Central memory CD8-positive, alpha-beta T cell (primary cell): Measurements from ENCODE around the gene RABIF.
A peak's percentile ranks its signal among the peaks of the same experiment; 100 is the strongest.
"Not testable (repeated sequence)": the region's sequence is repeated elsewhere in the genome, so short reads cannot be mapped to it uniquely, and the experiment has no call there.

ENCODE experiments used
- ATAC-seq: fragments of 150-1000 bp; cut with Tn5 transposase; replicated peaks from 2 replicates; pipeline ENCODE4 v1.10.0; 2022; ENCODE audit warnings: mild to moderate bottlenecking, moderate FRiP score, moderate number of reproducible peaks; ENCODE audit not compliant: poor library complexity, severe bottlenecking; ENCODE audit errors: extremely low read depth
- DNase-seq, 2 donors: peaks; one replicate each; pipeline ENCODE4 v3.0.0; 2021; ENCODE audit warnings: low spot score in 2 of 2
- H3K27ac Mint-ChIP-seq: one replicate; pipeline ENCODE4 v1.8.0; 2022; ENCODE audit warnings: low read depth, mild to moderate bottlenecking, moderate library complexity, mixed read lengths
- H3K27me3 Mint-ChIP-seq: one replicate; pipeline ENCODE4 v1.8.0; 2022; ENCODE audit warnings: mixed read lengths
- H3K36me3 Mint-ChIP-seq: one replicate; pipeline ENCODE4 v1.8.0; 2022; ENCODE audit warnings: mild to moderate bottlenecking, moderate library complexity, mixed read lengths; ENCODE audit not compliant: insufficient read depth
- H3K4me1 Mint-ChIP-seq: one replicate; pipeline ENCODE4 v1.8.0; 2022; ENCODE audit warnings: mixed read lengths
- H3K4me3 Mint-ChIP-seq: one replicate; pipeline ENCODE4 v1.8.0; 2022; ENCODE audit warnings: mild to moderate bottlenecking, moderate library complexity, mixed read lengths
- H3K9me3 Mint-ChIP-seq: one replicate; pipeline ENCODE4 v1.8.0; 2022; ENCODE audit warnings: mixed read lengths

Gene RABIF

DNA sequence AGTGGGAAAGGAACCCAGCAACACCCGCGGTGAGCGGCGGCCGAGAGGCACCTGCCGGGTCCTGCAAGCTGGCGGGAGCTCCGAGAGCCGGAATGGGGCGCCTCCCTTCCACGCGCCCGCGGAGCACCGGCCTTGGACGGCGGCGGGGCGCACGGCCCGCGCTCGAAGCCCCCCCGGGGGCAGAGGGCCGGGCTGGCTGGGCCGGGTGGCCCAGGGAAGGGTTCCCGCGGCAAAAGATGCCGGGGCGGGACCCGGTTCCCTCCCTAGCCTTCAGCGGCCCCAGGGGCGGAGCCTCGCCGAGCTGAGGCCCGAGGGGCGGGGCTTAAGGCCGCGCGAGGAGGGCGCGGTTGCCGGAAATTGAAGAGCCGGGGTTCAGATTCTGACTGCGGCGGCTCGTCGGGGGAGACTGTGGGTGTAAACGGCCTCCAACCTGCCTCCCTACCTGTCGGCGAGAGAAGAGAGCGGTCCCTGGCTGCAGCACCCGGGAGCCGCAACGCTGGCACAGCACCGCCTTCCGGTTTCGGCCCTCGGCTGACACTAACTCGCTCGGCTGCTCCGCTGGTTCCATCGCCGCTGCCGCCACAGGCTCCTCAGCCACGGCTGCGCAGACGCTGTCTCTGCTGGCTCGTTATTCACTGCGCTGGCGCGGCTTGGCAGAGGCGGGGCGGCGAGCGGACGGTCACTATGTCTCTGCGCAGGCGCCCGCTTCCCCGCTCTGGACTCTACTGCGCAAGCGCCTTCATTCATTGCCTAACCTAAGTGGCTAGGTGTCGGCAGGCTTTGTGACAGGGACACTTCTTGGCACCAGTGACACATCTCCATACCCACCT lies at the start of gene RABIF:
Gene RABIF (minus strand): TSS at position 619 of the 830 bp plus-strand sequence. CDS start 51 bp downstream, at position 568.
- H3K36me3 Mint-ChIP-seq = peaks cover 24% of the 10 kb centered on the region
- DNase-seq = peak; percentile 95
- H3K9me3 Mint-ChIP-seq = no peaks in the 10 kb centered on the region
- H3K4me1 Mint-ChIP-seq = peaks cover 17% of the 10 kb centered on the region
- H3K27ac Mint-ChIP-seq = peak within 1 kb of the TSS; percentile 92
- H3K27me3 Mint-ChIP-seq = no peaks in the 10 kb centered on the region
- H3K4me3 Mint-ChIP-seq = peak within 1 kb of the TSS; percentile 88
- peak; percentile 89 for ATAC-seq

- H3K4me1 Mint-ChIP-seq = no peaks in the 10 kb centered on the region
- DNase-seq (no peak), ATAC-seq (no peak)
- no peak overlapping the region for H3K4me3 Mint-ChIP-seq
- H3K36me3 Mint-ChIP-seq = peaks cover 24% of the 10 kb centered on the region
- no peaks in the 10 kb centered on the region for H3K9me3 Mint-ChIP-seq
- no peak overlapping the region for H3K27ac Mint-ChIP-seq
- H3K27me3 Mint-ChIP-seq = peaks cover 19% of the 10 kb centered on the region
These were observed 49.5 kb upstream of the RABIF start for GRCh38 chr1:202938287-202938925.

DNA sequence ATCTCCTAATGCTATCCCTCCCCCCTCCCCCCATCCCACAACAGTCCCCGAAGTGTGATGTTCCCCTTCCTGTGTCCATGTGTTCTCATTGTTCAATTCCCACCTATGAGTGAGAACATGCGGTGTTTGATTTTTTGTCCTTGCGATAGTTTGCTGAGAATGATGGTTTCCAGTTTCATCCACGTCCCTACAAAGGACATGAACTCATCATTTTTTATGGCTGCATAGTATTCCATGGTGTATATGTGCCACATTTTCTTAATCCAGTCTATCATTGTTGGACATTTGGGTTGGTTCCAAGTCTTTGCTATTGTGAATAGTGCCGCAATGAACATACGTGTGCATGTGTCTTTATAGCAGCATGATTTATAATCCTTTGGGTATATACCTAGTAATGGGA lies 47.5 kb upstream of the RABIF start:
- not testable (repeated sequence) for H3K27ac Mint-ChIP-seq, DNase-seq, H3K9me3 Mint-ChIP-seq, H3K4me1 Mint-ChIP-seq, ATAC-seq, H3K4me3 Mint-ChIP-seq, H3K36me3 Mint-ChIP-seq
- peaks cover 21% of the 10 kb centered on the region for H3K27me3 Mint-ChIP-seq

DNA sequence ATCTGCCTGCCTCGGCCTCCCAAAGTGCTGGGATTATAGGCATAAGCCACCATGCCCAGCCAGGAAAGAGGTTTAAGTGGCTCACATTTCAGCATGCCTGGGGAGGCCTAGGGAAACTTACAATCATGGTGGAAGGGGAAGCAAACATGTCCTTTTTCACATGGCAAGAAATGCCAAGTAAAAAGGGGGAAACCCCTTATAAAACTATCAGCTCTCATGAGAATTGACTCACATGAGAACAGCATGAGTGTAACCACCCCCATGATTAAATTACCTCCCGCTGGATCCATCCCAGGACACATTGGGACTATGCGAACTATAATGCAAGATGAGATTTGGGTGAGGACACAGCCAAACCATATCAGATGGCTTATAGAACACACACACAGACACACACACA lies 46.9 kb upstream of the RABIF start:
- Mint-ChIP-seq H3K27ac (no peak overlapping the region), H3K9me3 (no peaks in the 10 kb centered on the region), H3K4me3 (no peak overlapping the region), H3K27me3 (peaks cover 21% of the 10 kb centered on the region), H3K36me3 (peaks cover 3% of the 10 kb centered on the region), H3K4me1 (no peaks in the 10 kb centered on the region)
- DNase-seq (no peak), ATAC-seq (no peak)

DNA sequence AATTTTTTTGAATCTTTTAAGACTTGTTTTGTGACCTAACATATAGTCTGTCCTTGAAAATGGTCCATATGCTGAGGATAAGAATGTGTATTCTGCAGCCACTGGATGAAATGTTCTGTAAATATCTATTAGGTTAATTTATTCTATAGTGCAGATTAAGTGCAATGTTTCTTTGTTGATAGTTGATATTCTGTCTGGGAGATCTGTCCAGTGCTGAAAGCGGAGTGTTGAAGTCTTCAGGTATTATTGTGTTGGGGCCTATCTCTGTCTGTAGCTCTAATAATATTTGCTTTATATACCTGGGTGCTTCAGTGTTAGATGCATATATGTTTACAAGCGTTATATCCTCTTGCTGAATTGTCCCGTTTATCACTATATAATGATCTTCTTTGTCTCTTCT lies 45.8 kb upstream of the RABIF start:
- ATAC-seq (no peak), DNase-seq (no peak)
- Mint-ChIP-seq H3K9me3 (no peaks in the 10 kb centered on the region), H3K36me3 (no peaks in the 10 kb centered on the region), H3K4me3 (no peak overlapping the region), H3K27ac (no peak overlapping the region), H3K4me1 (no peaks in the 10 kb centered on the region), H3K27me3 (peaks cover 21% of the 10 kb centered on the region)

DNA sequence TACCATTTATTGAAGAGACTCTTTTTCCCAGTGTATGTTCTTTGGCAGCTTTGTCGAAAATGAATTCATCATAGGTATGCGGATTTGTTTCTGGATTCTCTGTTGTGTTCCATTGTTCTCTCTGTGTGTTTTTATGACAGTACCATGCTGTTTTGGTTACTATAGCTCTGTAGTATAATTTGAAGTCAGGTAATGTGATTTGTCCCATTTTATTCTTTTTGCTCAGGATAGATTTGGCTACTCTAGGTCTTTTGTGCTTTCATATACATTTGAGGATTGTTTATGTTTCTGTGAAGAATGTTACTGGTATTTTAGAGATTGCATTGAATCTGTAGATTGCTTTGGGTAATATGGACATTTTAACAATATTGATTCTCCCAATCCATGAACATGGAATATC lies 43.5 kb upstream of the RABIF start:
- ATAC-seq = no peak
- H3K9me3 Mint-ChIP-seq = no peaks in the 10 kb centered on the region

DNA sequence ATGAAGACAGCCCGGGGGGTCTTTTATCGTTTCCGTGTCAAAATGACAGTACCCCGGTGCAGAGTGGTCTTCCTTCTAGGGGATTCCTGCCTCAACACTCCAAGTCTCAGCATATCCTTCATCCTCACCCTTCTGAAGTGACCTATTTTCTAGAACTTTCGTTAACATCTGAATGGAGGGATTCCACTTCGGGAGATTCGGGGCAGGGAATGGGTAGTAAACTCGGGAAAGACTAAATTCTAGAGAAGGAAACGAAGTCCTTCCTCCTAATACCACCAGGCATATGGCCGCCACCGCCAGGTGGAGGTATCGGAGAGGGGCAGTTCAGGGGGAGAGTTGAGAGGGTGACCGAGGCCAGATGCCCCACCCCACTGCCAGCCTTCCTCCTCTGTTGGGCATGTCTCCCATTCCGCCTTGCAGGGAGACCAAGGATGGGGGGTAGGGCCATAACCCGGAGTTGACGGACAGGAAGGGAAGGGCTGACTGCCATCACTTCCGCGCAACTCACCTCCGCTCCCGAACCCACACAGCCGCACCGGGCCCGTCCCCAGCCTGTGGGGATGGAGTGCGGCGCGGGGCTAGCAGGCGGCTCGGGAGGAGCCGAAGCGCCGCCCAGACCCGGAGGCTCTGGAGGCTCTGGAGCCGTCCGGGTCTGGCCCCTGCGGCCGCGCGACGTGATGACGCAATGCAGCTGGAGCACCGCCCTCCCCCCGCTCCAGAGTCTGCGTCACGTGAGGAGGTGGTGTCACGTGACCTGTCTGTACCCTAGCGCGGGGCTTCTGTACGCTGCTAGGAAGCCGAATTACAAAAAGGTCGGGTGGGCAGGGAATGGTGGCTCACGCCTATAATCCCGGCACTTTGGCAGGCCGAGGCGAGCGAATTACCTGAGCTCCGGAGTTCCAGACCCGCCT lies 37.9 kb upstream of the RABIF start, which contains the start of gene KLHL12:
Gene KLHL12 (minus strand): TSS at position 654 of the 911 bp plus-strand sequence. CDS start 2,072 bp downstream, outside the sequence.
- peak; percentile 89 to 93 for DNase-seq
- H3K4me3 Mint-ChIP-seq = peak within 1 kb of the TSS; percentile 93
- peak within 1 kb of the TSS; percentile 95 for H3K27ac Mint-ChIP-seq
- H3K9me3 Mint-ChIP-seq = no peaks in the 10 kb centered on the region
- H3K36me3 Mint-ChIP-seq = peaks cover 26% of the 10 kb centered on the region
- ATAC-seq = peak; percentile 90
- H3K27me3 Mint-ChIP-seq = no peaks in the 10 kb centered on the region
- peaks cover 21% of the 10 kb centered on the region for H3K4me1 Mint-ChIP-seq

More for the DNA sequence above, 43.5 kb upstream of the RABIF start:
- no peak overlapping the region for H3K4me3 Mint-ChIP-seq
- peaks cover 21% of the 10 kb centered on the region for H3K27me3 Mint-ChIP-seq
- no peak overlapping the region for H3K27ac Mint-ChIP-seq
- H3K36me3 Mint-ChIP-seq = peaks cover 3% of the 10 kb centered on the region
- no peaks in the 10 kb centered on the region for H3K4me1 Mint-ChIP-seq
- no peak for DNase-seq

- H3K27me3 Mint-ChIP-seq = no peaks in the 10 kb centered on the region
- H3K4me3 Mint-ChIP-seq = no peak overlapping the region
- H3K9me3 Mint-ChIP-seq = no peaks in the 10 kb centered on the region
- H3K4me1 Mint-ChIP-seq = peaks cover 21% of the 10 kb centered on the region
- no peak for DNase-seq
- H3K36me3 Mint-ChIP-seq = peaks cover 38% of the 10 kb centered on the region
- no peak for ATAC-seq
- H3K27ac Mint-ChIP-seq = no peak overlapping the region
These were observed 34.6 kb upstream of the RABIF start for GRCh38 chr1:202923533-202923932.

DNA sequence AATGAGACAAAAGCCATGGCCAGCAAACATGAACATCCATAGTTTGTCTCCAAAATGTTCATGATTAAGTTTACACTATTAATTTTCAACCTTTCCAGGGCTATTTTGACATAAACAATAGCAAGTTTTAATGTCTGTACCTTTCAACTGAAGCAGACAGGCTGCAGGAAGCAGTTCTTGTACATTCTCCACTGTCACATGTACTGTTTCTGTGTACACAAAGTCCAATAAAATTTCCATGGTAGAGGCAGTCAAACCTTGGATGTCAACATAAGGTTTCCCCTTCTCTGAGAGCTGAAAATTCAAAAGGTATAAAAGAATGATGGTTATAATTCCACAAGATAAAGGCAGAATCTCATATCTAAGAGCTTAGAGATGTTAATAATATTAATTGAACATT lies 30.7 kb upstream of the RABIF start:
- Mint-ChIP-seq H3K4me3 (no peak overlapping the region), H3K4me1 (peaks cover 10% of the 10 kb centered on the region), H3K27ac (no peak overlapping the region), H3K9me3 (no peaks in the 10 kb centered on the region), H3K36me3 (peaks cover 55% of the 10 kb centered on the region), H3K27me3 (no peaks in the 10 kb centered on the region)
- ATAC-seq = no peak
- no peak for DNase-seq

DNA sequence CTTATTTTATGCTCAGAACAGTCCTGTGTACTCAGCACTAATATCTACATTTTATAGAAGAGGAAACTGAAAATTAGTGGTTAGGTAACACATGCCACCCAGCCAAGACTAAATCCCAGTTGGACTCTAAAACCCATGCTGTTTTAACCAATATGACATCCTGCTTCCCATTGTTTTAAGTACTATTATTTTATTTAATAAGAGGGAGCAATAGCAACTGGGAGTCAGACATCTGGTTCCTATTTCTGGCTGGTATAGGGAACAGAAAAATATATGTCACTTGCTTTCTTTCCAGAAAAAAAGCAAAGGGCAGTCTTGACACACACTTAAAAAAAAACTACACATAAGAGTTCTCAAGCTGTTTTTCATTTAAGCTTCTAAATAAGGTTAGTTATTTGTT lies 26.2 kb upstream of the RABIF start:
- H3K4me1 Mint-ChIP-seq = peaks cover 19% of the 10 kb centered on the region
- H3K36me3 Mint-ChIP-seq = peaks cover 61% of the 10 kb centered on the region
- H3K27me3 Mint-ChIP-seq = no peaks in the 10 kb centered on the region
- H3K4me3 Mint-ChIP-seq = no peak overlapping the region
- ATAC-seq (no peak), DNase-seq (no peak)
- H3K27ac Mint-ChIP-seq = no peak overlapping the region
- no peaks in the 10 kb centered on the region for H3K9me3 Mint-ChIP-seq

DNA sequence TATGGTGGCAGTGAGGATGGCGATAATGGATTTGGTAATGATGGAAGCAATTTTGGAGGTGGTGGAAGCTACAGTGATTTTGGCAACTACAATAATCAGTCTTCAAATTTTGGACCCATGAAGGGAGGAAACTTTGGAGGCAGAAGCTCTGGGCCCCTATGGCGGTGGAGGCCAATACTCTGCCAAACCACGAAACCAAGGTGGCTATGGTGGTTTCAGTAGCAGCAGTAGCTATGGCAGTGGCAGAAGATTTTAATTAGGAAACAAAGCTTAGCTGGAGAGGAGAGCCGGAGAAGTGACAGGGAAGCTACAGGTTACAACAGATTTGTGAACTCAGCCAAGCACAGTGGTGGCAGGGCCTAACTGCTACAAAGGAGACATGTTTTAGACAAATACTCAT lies 23.5 kb upstream of the RABIF start:
- Mint-ChIP-seq H3K4me1 (peaks cover 19% of the 10 kb centered on the region), H3K36me3 (peaks cover 50% of the 10 kb centered on the region)
- ATAC-seq, H3K27me3 Mint-ChIP-seq, DNase-seq, H3K9me3 Mint-ChIP-seq, H3K4me3 Mint-ChIP-seq, H3K27ac Mint-ChIP-seq: not testable (repeated sequence)

DNA sequence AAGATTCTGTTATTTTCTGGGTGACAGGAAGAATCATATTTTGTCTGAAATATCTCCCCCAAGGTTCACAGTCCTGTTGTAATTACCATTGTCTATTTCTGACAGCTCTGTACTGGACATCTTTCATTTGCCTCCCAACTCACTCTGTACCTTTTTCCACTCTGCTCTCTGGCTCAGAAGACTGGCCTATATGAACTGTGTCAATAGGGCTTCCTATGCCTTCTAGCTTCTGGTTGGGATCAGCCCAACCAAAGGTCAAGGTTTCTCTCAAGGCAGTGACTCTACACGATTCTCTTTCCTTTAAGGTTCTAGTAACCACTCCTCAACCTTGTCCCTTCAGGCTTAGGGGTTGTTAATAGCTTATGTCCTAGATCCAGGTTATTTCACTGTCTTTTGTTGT lies 20.5 kb upstream of the RABIF start:
- Mint-ChIP-seq H3K4me3 (no peak overlapping the region), H3K27me3 (no peaks in the 10 kb centered on the region), H3K36me3 (peaks cover 37% of the 10 kb centered on the region), H3K9me3 (no peaks in the 10 kb centered on the region), H3K4me1 (peaks cover 19% of the 10 kb centered on the region), H3K27ac (no peak overlapping the region)
- ATAC-seq (no peak), DNase-seq (no peak)
